Keratinocyte (primary cell): Measurements from ENCODE around the gene DTL.

ENCODE experiments used
- EZH2 ChIP-seq: IDR thresholded peaks from one replicate; pipeline ENCODE4 v1.6.1; 2012; ENCODE audit warnings: inconsistent platforms, mild to moderate bottlenecking, low read length, moderate library complexity
- TF ChIP-seq, protein P1 (sequence below), 3 experiments: IDR thresholded peaks in 1 of 3; conservative IDR thresholded peaks in 1 of 3; optimal IDR thresholded peaks in 1 of 3; 2 replicates in 2 of 3; 3 replicates in 1 of 3; pipeline versions ENCODE3 to v1.5.1; 2011; ENCODE audit warnings: low read length in 3 of 3, mild to moderate bottlenecking in 3 of 3, moderate library complexity in 2 of 3, control low read depth in 1 of 3, inconsistent platforms in 1 of 3; ENCODE audit not compliant: insufficient read depth in 2 of 3; ENCODE audit errors: extremely low read depth in 1 of 3

DNA sequence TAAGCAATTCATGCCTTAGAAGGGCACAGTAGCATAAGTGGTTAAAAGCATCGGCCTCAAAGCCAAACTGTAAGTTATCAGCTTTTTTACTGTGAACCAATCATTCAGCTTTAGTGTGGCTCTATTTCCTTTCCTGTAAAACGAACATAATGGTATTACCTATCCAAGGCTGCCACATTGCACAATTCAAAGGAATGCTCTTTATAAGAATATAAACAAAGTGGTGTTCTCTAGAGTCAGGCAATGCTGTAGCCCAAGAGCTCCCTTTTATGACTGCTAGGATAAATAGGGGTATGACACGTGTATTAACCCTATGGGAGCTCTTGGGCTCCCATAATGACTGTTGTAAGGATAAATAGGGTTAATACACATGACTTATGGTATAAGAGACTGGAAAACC is 25.5 kb upstream of the DTL start:
- TF ChIP-seq, protein P1, sequence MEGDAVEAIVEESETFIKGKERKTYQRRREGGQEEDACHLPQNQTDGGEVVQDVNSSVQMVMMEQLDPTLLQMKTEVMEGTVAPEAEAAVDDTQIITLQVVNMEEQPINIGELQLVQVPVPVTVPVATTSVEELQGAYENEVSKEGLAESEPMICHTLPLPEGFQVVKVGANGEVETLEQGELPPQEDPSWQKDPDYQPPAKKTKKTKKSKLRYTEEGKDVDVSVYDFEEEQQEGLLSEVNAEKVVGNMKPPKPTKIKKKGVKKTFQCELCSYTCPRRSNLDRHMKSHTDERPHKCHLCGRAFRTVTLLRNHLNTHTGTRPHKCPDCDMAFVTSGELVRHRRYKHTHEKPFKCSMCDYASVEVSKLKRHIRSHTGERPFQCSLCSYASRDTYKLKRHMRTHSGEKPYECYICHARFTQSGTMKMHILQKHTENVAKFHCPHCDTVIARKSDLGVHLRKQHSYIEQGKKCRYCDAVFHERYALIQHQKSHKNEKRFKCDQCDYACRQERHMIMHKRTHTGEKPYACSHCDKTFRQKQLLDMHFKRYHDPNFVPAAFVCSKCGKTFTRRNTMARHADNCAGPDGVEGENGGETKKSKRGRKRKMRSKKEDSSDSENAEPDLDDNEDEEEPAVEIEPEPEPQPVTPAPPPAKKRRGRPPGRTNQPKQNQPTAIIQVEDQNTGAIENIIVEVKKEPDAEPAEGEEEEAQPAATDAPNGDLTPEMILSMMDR (optimal IDR thresholded peaks at IDR 0.05 in 1 of 3, IDR thresholded peaks at IDR 0.05 in 1 of 3, conservative IDR thresholded peaks at IDR 0.05 in 1 of 3; ENCODE audit: extremely low read depth in 1 of 3, insufficient read depth in 2 of 3, low read length in 3 of 3) = no peak
- no peak for TF ChIP-seq EZH2
